H1 (cell line): Measurements from ENCODE around the gene CHST8. TPM values are rescaled to one million over a fixed set of nuclear protein-coding genes. Genes with fewer than 3 reads are reported as not detected.

Experiments used
- CTCF ChIA-PET: fragments of 300-600 bp; sonication (Branson Sonifier 250); formaldehyde crosslinking; loops from one replicate; lab custom pipeline; 2021; ENCODE audit not compliant: partially characterized antibody; lab: Charles Lee
- POLR2A ChIA-PET: fragments of 300-600 bp; sonication (Branson Sonifier 250); formaldehyde crosslinking; loops from one replicate; lab custom pipeline; 2021; ENCODE audit warnings: inconsistent platforms; ENCODE audit not compliant: partially characterized antibody; lab: Charles Lee
- DNase-seq, 2 experiments: peaks; one replicate each; pipeline versions ENCODE4 v3.0.0 to v3.0.0-alpha.2; 2010 to 2022; ENCODE audit warnings: low spot score in 2 of 2, low read depth in 1 of 2, mixed read lengths in 1 of 2
- FAIRE-seq: peaks from 2 replicates; lab custom pipeline; 2011; peaks lifted over from hg19 to GRCh38; lab: Jason Lieb, UNC
- H2AFZ ChIP-seq: 2 replicates; pipeline ENCODE4 v1.8.1; 2012; ENCODE audit warnings: low read length, inconsistent platforms
- H2AK5ac ChIP-seq: 2 replicates; pipeline ENCODE4 v1.6.1; 2013; ENCODE audit warnings: low read depth, low read length
- H2BK120ac ChIP-seq: replicated peaks from 2 replicates; pipeline ENCODE3; 2013; ENCODE audit warnings: low read depth, low read length, inconsistent platforms
- H2BK12ac ChIP-seq: 2 replicates; pipeline ENCODE4 v1.6.1; 2013; ENCODE audit warnings: low read depth, low read length
- H2BK15ac ChIP-seq: 2 replicates; pipeline ENCODE4 v1.6.1; 2013; ENCODE audit warnings: low read length
- H2BK20ac ChIP-seq: 2 replicates; pipeline ENCODE4 v1.6.1; 2013; ENCODE audit warnings: low read length
- H2BK5ac ChIP-seq: 2 replicates; pipeline ENCODE4 v1.6.1; 2013; ENCODE audit warnings: low read depth, low read length
- H3K14ac ChIP-seq: 2 replicates; pipeline ENCODE4 v1.6.1; 2013; ENCODE audit warnings: inconsistent platforms; ENCODE audit not compliant: insufficient read length
- H3K18ac ChIP-seq: 2 replicates; pipeline ENCODE4 v1.6.1; 2013; ENCODE audit warnings: low read length; ENCODE audit errors: extremely low read depth
- H3K23ac ChIP-seq: 2 replicates; pipeline ENCODE4 v1.6.1; 2013; ENCODE audit warnings: inconsistent platforms; ENCODE audit not compliant: insufficient read length
- H3K23me2 ChIP-seq: 2 replicates; pipeline ENCODE4 v1.6.1; 2013; ENCODE audit warnings: low read depth, low read length
- H3K27ac ChIP-seq: 2 replicates; pipeline ENCODE4 v1.6.1; 2011; ENCODE audit warnings: low read depth, low read length, inconsistent platforms
- H3K27me3 ChIP-seq, 4 experiments: replicated peaks in 1 of 4; 1 replicate in 1 of 4; 2 replicates in 3 of 4; pipeline versions ENCODE4 v1.6.1 to v1.8.1; 2011 to 2013; ENCODE audit warnings: low read length in 3 of 4, mild to moderate bottlenecking in 3 of 4, inconsistent platforms in 2 of 4, mixed read lengths in 2 of 4, moderate library complexity in 1 of 4; ENCODE audit not compliant: control insufficient read depth in 3 of 4, insufficient read depth in 3 of 4; ENCODE audit errors: extremely low read depth in 1 of 4
- H3K36me3 ChIP-seq, 4 experiments: 2 replicates each; pipeline versions ENCODE4 v1.6.1 to v1.8.1; 2011 to 2013; ENCODE audit warnings: mild to moderate bottlenecking in 4 of 4, low read length in 3 of 4, moderate library complexity in 2 of 4, control low read depth in 1 of 4, inconsistent platforms in 1 of 4; ENCODE audit not compliant: insufficient read depth in 4 of 4, control insufficient read depth in 2 of 4
- H3K4ac ChIP-seq: replicated peaks from 2 replicates; pipeline ENCODE3; 2013; ENCODE audit warnings: low read length, low read depth, mixed read lengths, inconsistent platforms; ENCODE audit not compliant: insufficient read length
- H3K4me1 ChIP-seq, 4 experiments: replicated peaks in 1 of 4; 1 replicate in 1 of 4; 2 replicates in 3 of 4; pipeline versions ENCODE4 v1.6.1 to v1.8.1; 2011 to 2013; ENCODE audit warnings: low read length in 3 of 4, inconsistent platforms in 2 of 4, mixed read lengths in 1 of 4; ENCODE audit not compliant: insufficient read depth in 4 of 4, control insufficient read depth in 3 of 4
- H3K4me2 ChIP-seq, 2 experiments: 2 replicates each; pipeline versions ENCODE4 v1.6.1 to v1.8.1; 2011 to 2013; ENCODE audit warnings: low read depth in 2 of 2, low read length in 2 of 2, control low read depth in 1 of 2, inconsistent platforms in 1 of 2, mild to moderate bottlenecking in 1 of 2; ENCODE audit not compliant: insufficient read depth in 1 of 2
- H3K4me3 ChIP-seq, 4 experiments: fragments of 200-600, 300-600 bp in 1 of 4; sonication (generic), shearing (Covaris generic), sonication (Bioruptor Twin) in 1 of 4; 2 replicates each; pipeline versions ENCODE4 v1.5.1 to v1.8.1; 2011 to 2016; ENCODE audit warnings: low read length in 4 of 4, low read depth in 3 of 4, control low read depth in 2 of 4, inconsistent platforms in 2 of 4, mild to moderate bottlenecking in 2 of 4, mixed read lengths in 1 of 4, moderate library complexity in 1 of 4; ENCODE audit not compliant: insufficient read depth in 2 of 4; ENCODE audit errors: extremely low read depth in 1 of 4
- H3K56ac ChIP-seq: replicated peaks from 2 replicates; pipeline ENCODE3; 2013; ENCODE audit warnings: low read depth, mild to moderate bottlenecking, mixed read lengths, low read length, inconsistent platforms; ENCODE audit not compliant: insufficient read length
- H3K79me1 ChIP-seq: 2 replicates; pipeline ENCODE4 v1.6.1; 2013; ENCODE audit warnings: low read depth, low read length, control low read depth
- H3K79me2 ChIP-seq, 2 experiments: 2 replicates each; pipeline versions ENCODE4 v1.6.1 to v1.8.1; 2012 to 2013; ENCODE audit warnings: low read length in 2 of 2, mild to moderate bottlenecking in 2 of 2, inconsistent platforms in 1 of 2; ENCODE audit not compliant: insufficient read depth in 2 of 2, control insufficient read depth in 1 of 2
- H3K9ac ChIP-seq, 4 experiments: replicated peaks in 1 of 4; 1 replicate in 1 of 4; 2 replicates in 3 of 4; pipeline versions ENCODE4 v1.6.1 to v1.8.1; 2011 to 2013; ENCODE audit warnings: low read depth in 3 of 4, low read length in 3 of 4, control low read depth in 2 of 4, mild to moderate bottlenecking in 2 of 4, moderate library complexity in 2 of 4, inconsistent platforms in 1 of 4; ENCODE audit errors: extremely low read depth in 1 of 4
- H3K9me3 ChIP-seq, 2 experiments: 2 replicates each; pipeline versions ENCODE4 v1.6.1 to v1.8.1; 2012 to 2013; ENCODE audit warnings: mild to moderate bottlenecking in 2 of 2, moderate library complexity in 2 of 2, control low read depth in 1 of 2, inconsistent platforms in 1 of 2, low read depth in 1 of 2, low read length in 1 of 2, mixed read lengths in 1 of 2; ENCODE audit not compliant: insufficient read depth in 2 of 2
- H4K20me1 ChIP-seq, 2 experiments: replicated peaks in 1 of 2; 2 replicates each; pipeline versions ENCODE3 to v1.8.1; 2011 to 2013; ENCODE audit warnings: inconsistent platforms in 2 of 2, low read length in 2 of 2, mild to moderate bottlenecking in 1 of 2; ENCODE audit not compliant: insufficient read depth in 2 of 2, control insufficient read depth in 1 of 2
- H4K5ac ChIP-seq: 2 replicates; pipeline ENCODE4 v1.6.1; 2013; ENCODE audit warnings: low read length, low read depth, mixed read lengths, inconsistent platforms; ENCODE audit not compliant: insufficient read length
- H4K8ac ChIP-seq: 2 replicates; pipeline ENCODE4 v1.8.0; 2013; ENCODE audit warnings: mild to moderate bottlenecking, moderate library complexity, low read length, inconsistent platforms; ENCODE audit not compliant: insufficient read depth; ENCODE audit errors: extremely low read depth
- H4K91ac ChIP-seq: replicated peaks from 2 replicates; pipeline ENCODE3; 2013; ENCODE audit warnings: low read length, mixed read lengths, inconsistent platforms; ENCODE audit not compliant: insufficient read length
- BCL11A ChIP-seq, 2 experiments: IDR thresholded peaks; one replicate each; pipeline ENCODE4 v1.6.1; 2011; ENCODE audit warnings: low read depth in 2 of 2, low read length in 2 of 2, mild to moderate bottlenecking in 2 of 2
- CREB1 ChIP-seq: IDR thresholded peaks from 2 replicates; pipeline ENCODE4 v1.6.1; 2012; ENCODE audit warnings: inconsistent platforms
- EZH2 ChIP-seq: fragments of 200-600 bp; sonication (generic); IDR thresholded peaks from 2 replicates; pipeline ENCODE4 v1.7.1; 2012; ENCODE audit warnings: low read depth, mild to moderate bottlenecking, moderate library complexity, low read length, inconsistent platforms; ENCODE audit not compliant: severe bottlenecking
- GABPA ChIP-seq: IDR thresholded peaks from 2 replicates; pipeline ENCODE4 v1.6.1; 2011; ENCODE audit warnings: mild to moderate bottlenecking, low read length, moderate library complexity, borderline replicate concordance; ENCODE audit not compliant: insufficient read depth
- JUND ChIP-seq: IDR thresholded peaks from 2 replicates; pipeline ENCODE4 v1.6.1; 2011; ENCODE audit warnings: mild to moderate bottlenecking, improper control_type of control experiment, low read length
- RBBP5 ChIP-seq: IDR thresholded peaks from 2 replicates; pipeline ENCODE4 v1.7.1; 2012; ENCODE audit warnings: low read depth, mild to moderate bottlenecking, inconsistent platforms, low read length, moderate library complexity, borderline replicate concordance
- RFX5 ChIP-seq: IDR thresholded peaks from 2 replicates; pipeline ENCODE4 v1.6.1; 2011; ENCODE audit warnings: low read depth, low read length, improper control_type of control experiment, borderline replicate concordance
- TAF1 ChIP-seq: IDR thresholded peaks from 2 replicates; pipeline ENCODE4 v1.6.1; 2011; ENCODE audit warnings: mild to moderate bottlenecking, low read depth, low read length
- WGBS, 2 experiments: shearing (Covaris generic) in 1 of 2; methylation state at CpG; one replicate each; pipeline versions ENCODE4 v1.1.6 to v1.1.7; 2013 to 2015; ENCODE audit warnings: low lambda C conversion rate in 2 of 2, mixed read lengths in 2 of 2, inconsistent platforms in 1 of 2, low coverage in 1 of 2, missing lambda C conversion rate in 1 of 2; ENCODE audit not compliant: insufficient replicate concordance in 2 of 2, insufficient coverage in 1 of 2, insufficient read length in 1 of 2; ENCODE audit errors: extremely low coverage in 1 of 2, missing lambda C conversion rate in 1 of 2; 5-methylcytosine and 5-hydroxymethylcytosine counted together
- polyA plus RNA-seq, 7 experiments: library from polyadenylated mRNA; depleted of rRNA in 3 of 7; stranded (reverse) in 5 of 7; unstranded in 2 of 7; fragments of >200 nt in 5 of 7; fragments of 200-250 nt in 2 of 7; gene quantifications; 1 replicate in 5 of 7; 2 replicates in 1 of 7; 4 replicates in 1 of 7; pipeline versions ENCODE4 v1.2.1 to v1.2.3, GENCODE V29; 2011 to 2013; ENCODE audit warnings: missing spikeins in 2 of 7, mixed read lengths in 2 of 7
- total RNA-seq: library from RNA; stranded (reverse); fragmentation: NEBNext Ultra II Directional; extraction: Animal tissue kit (Norgen Biotek cat#: 25700); gene quantifications from 2 replicates; pipeline ENCODE4 v1.2.1, GENCODE V29; 2021

CHST8 gene
- total and polyA plus RNA-seq, 2 of the 8 experiments (the other 6 are each of a cell fraction or from before 2014, with no cell fraction given) = 10.8 to 28.2 TPM

DNA sequence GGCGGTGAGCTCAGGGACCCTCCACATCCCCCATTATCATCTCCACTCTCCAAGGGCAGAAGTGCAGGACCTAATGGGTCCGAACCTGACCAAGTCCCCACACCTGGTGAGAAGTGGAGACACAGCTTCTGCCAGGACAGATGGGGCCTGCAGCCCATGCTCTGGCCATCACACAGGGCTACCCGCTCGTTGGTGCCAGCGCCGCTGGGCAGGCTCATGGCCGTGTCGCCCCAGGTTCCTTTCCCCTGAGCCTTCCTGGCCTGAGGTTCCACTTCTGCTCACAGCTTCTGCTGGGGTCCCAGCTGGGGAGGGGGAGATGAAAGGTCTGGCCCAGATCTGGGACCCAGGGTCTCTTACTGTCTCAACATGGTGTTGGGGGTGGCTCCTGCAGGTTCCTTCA is 126.5 kb downstream of the CHST8 start:
- no peaks in the 10 kb centered on the region for H3K23me2 ChIP-seq
- H2BK5ac ChIP-seq = no peak overlapping the region
- no peak overlapping the region for H2AK5ac ChIP-seq
- H4K5ac ChIP-seq = no peak overlapping the region
- no peak overlapping the region for H3K23ac ChIP-seq
- no peaks in the 10 kb centered on the region; a peak in 1 of 7 replicates for H3K27me3 ChIP-seq
- H3K9me3 ChIP-seq = no peaks in the 10 kb centered on the region
- CTCF ChIA-PET = interaction anchor here (1.1 to 2.8 kb wide), 6 partner anchors 8 to 332 kb away, joined by 3 to 7 read pairs (median 3); no protein-coding TSS in a partner anchor
- TF ChIP-seq BCL11A (IDR thresholded peaks at IDR 0.05; ENCODE audit: low read depth in 2 of 2, low read length in 2 of 2) = no peak
- TF ChIP-seq CREB1 = no peak
- TF ChIP-seq EZH2 = no peak
- TF ChIP-seq GABPA = no peak
- no peak for TF ChIP-seq RFX5
- no peak for TF ChIP-seq TAF1
- TF ChIP-seq RBBP5 = no peak
- no peak for TF ChIP-seq JUND
- TF ChIP-seq, all 59 proteins: peak for 0
- H2AFZ ChIP-seq = no peak overlapping the region
- H2BK120ac ChIP-seq = no peak overlapping the region
- FAIRE-seq (no peak), DNase-seq (no peak)
- H3K9ac ChIP-seq = no peak overlapping the region
- no peak overlapping the region for H3K4me2 ChIP-seq
- H4K8ac ChIP-seq = no peak overlapping the region; the same call in 1 of the 2 replicates
- no peaks in the 10 kb centered on the region for H4K20me1 ChIP-seq
- POLR2A ChIA-PET = interaction anchor here (0.8 kb wide), 1 partner anchor 225 kb away, joined by 3 read pairs; no protein-coding TSS in a partner anchor
- no peak overlapping the region for H2BK12ac ChIP-seq
- H4K91ac ChIP-seq = no peak overlapping the region
- H3K4ac ChIP-seq = no peak overlapping the region
- H3K79me2 ChIP-seq = no peaks in the 10 kb centered on the region
- H3K79me1 ChIP-seq = no peaks in the 10 kb centered on the region; the same call in 1 of the 2 replicates
- no peak overlapping the region for H3K4me3 ChIP-seq
- H2BK15ac ChIP-seq = no peak overlapping the region
- H3K36me3 ChIP-seq = no peaks in the 10 kb centered on the region
- 97% methylated on average over 8 of the region's 8 CpGs; no CpG with 5 or more reads in 1 of the 2 experiments for WGBS, 2 experiments
- H3K18ac ChIP-seq = no peak overlapping the region
- no peak overlapping the region for H3K56ac ChIP-seq
- H2BK20ac ChIP-seq = no peak overlapping the region
- no peaks in the 10 kb centered on the region; a peak in 1 of 7 replicates for H3K4me1 ChIP-seq
- no peak overlapping the region for H3K27ac ChIP-seq
- no peak overlapping the region for H3K14ac ChIP-seq
